Measurements from ENCODE around the gene E2F2.

GRCh38 chr1:23528250-23528978, 2.6 kb downstream of the E2F2 start:
- TF ChIP-seq ZNF274 (IDR thresholded peaks at IDR 0.05; ENCODE audit: low read depth, low read length): no peak
- TF ChIP-seq YY1 (IDR thresholded peaks at IDR 0.05; ENCODE audit: insufficient read depth, insufficient read length): no peak
- TF ChIP-seq SUZ12 (IDR thresholded peaks at IDR 0.05; ENCODE audit: extremely low read depth, insufficient read depth, insufficient read length): no peak

All from NT2/D1 (cell line).